ENCODE results near the gene THPO. TPM values are rescaled to one million over a fixed set of nuclear protein-coding genes. Genes with fewer than 3 reads are reported as not detected.
A peak's percentile ranks its signal among the peaks of the same experiment; 100 is the strongest.

Gene THPO
- polyA plus RNA-seq, 3 donors: not detected

GRCh38 chr3:184382326-184383032 is 4.5 kb upstream of the THPO start:
- peak overlapping the region in 1 of 2 donors; percentile 86 for H3K4me3 Mint-ChIP-seq
- WGBS (ENCODE audit: insufficient coverage): 98% methylated on average over 6 of the region's 16 CpGs
- H3K9ac ChIP-seq (ENCODE audit: insufficient read depth, low read length, poor library complexity, severe bottlenecking): no peak overlapping the region
- no peaks in the 10 kb centered on the region for H3K79me2 ChIP-seq (ENCODE audit: insufficient read depth, low read length)
- no peak overlapping the region for H2AFZ ChIP-seq (ENCODE audit: insufficient read depth, low read depth, low read length, poor library complexity, severe bottlenecking)
- peaks cover 30 to 53% of the 10 kb centered on the region in 2 donors for H3K27me3 ChIP-seq (ENCODE audit: control insufficient read depth in 2 of 2, insufficient read depth in 2 of 2, low read length in 2 of 2)
- peaks cover 0 to 10% of the 10 kb centered on the region in 2 donors for H3K9me3 ChIP-seq (replicated peaks in 1 of 2; ENCODE audit: control insufficient read depth in 1 of 2, insufficient read depth in 1 of 2, low read length in 2 of 2)
- no peak overlapping the region for H3K27ac Mint-ChIP-seq
- H3K4me1 Mint-ChIP-seq: peaks cover 19% of the 10 kb centered on the region
- H3K36me3 ChIP-seq (replicated peaks in 1 of 2; ENCODE audit: control insufficient read depth in 1 of 2, insufficient read depth in 2 of 2, low read length in 2 of 2): no peaks in the 10 kb centered on the region
- no peaks in the 10 kb centered on the region for H4K20me1 ChIP-seq (ENCODE audit: insufficient read depth, low read length)
- no peak for TF ChIP-seq CTCF (IDR thresholded peaks at IDR 0.05)
- peaks cover 62 to 71% (median 64%) of the 10 kb centered on the region in 3 donors for H3K27me3 Mint-ChIP-seq (ENCODE audit: low read depth in 3 of 3)
- H3K27ac ChIP-seq (ENCODE audit: low read depth in 1 of 2, low read length in 2 of 2): no peak overlapping the region
- no peak overlapping the region for H3K4me2 ChIP-seq (replicated peaks; ENCODE audit: extremely low read depth, low read length, poor library complexity, severe bottlenecking)
- peaks cover 0 to 21% (median 5%) of the 10 kb centered on the region in 7 donors for H3K9me3 Mint-ChIP-seq
- H3K4me3 ChIP-seq (replicated peaks in 1 of 3; ENCODE audit: low read depth in 2 of 3, low read length in 3 of 3): no peak overlapping the region
- peaks cover 13 to 19% of the 10 kb centered on the region in 2 donors for H3K4me1 ChIP-seq (ENCODE audit: control insufficient read depth in 1 of 2, insufficient read depth in 2 of 2, low read length in 2 of 2)
- intact Hi-C loops (cut with micrococcal nuclease): no loop called here
- peaks cover 0 to 8% of the 10 kb centered on the region in 2 donors for H3K36me3 Mint-ChIP-seq
- no peak for DNase-seq

- H3K9ac ChIP-seq (ENCODE audit: insufficient read depth, low read length, poor library complexity, severe bottlenecking): peak overlapping the region; percentile 6
- H3K9me3 Mint-ChIP-seq: peaks cover 0 to 21% (median 6%) of the 10 kb centered on the region in 7 donors
- H3K4me1 Mint-ChIP-seq: peaks cover 19% of the 10 kb centered on the region
- H3K27me3 Mint-ChIP-seq (ENCODE audit: low read depth in 3 of 3): peaks cover 70 to 74% (median 71%) of the 10 kb centered on the region in 3 donors
- no peak overlapping the region for H3K27ac ChIP-seq (ENCODE audit: low read depth in 1 of 2, low read length in 2 of 2)
- 11% methylated on average over 41 of the region's 55 CpGs for WGBS (ENCODE audit: insufficient coverage)
- H3K36me3 Mint-ChIP-seq: peaks cover 0 to 8% of the 10 kb centered on the region in 2 donors
- peak overlapping the region; percentile 66 to 86 for H3K4me3 Mint-ChIP-seq
- peaks cover 0 to 10% of the 10 kb centered on the region in 2 donors for H3K9me3 ChIP-seq (replicated peaks in 1 of 2; ENCODE audit: control insufficient read depth in 1 of 2, insufficient read depth in 1 of 2, low read length in 2 of 2)
- peaks cover 13 to 19% of the 10 kb centered on the region in 2 donors for H3K4me1 ChIP-seq (ENCODE audit: control insufficient read depth in 1 of 2, insufficient read depth in 2 of 2, low read length in 2 of 2)
- H3K79me2 ChIP-seq (ENCODE audit: insufficient read depth, low read length): no peaks in the 10 kb centered on the region
- H3K4me3 ChIP-seq (replicated peaks in 1 of 3; ENCODE audit: low read depth in 2 of 3, low read length in 3 of 3): peak overlapping the region in 2 of 3 experiments; percentile 3 to 60
- no peak overlapping the region for H3K27ac Mint-ChIP-seq
- peak overlapping the region; percentile 59 for H3K4me2 ChIP-seq (replicated peaks; ENCODE audit: extremely low read depth, low read length, poor library complexity, severe bottlenecking)
- peak; percentile 59 to 66 (median 61) for DNase-seq
- H3K36me3 ChIP-seq (replicated peaks in 1 of 2; ENCODE audit: control insufficient read depth in 1 of 2, insufficient read depth in 2 of 2, low read length in 2 of 2): no peaks in the 10 kb centered on the region
- peak overlapping the region; percentile 62 for H2AFZ ChIP-seq (ENCODE audit: insufficient read depth, low read depth, low read length, poor library complexity, severe bottlenecking)
- no peak for TF ChIP-seq CTCF (IDR thresholded peaks at IDR 0.05)
- intact Hi-C loops (cut with micrococcal nuclease): no loop called here
- H4K20me1 ChIP-seq (ENCODE audit: insufficient read depth, low read length): no peaks in the 10 kb centered on the region
- H3K27me3 ChIP-seq (ENCODE audit: control insufficient read depth in 2 of 2, insufficient read depth in 2 of 2, low read length in 2 of 2): peaks cover 30 to 59% of the 10 kb centered on the region in 2 donors
These were observed 3.5 kb upstream of the THPO start for GRCh38 chr3:184381261-184382224.
